ENCODE data around the gene SVBP.

DNA sequence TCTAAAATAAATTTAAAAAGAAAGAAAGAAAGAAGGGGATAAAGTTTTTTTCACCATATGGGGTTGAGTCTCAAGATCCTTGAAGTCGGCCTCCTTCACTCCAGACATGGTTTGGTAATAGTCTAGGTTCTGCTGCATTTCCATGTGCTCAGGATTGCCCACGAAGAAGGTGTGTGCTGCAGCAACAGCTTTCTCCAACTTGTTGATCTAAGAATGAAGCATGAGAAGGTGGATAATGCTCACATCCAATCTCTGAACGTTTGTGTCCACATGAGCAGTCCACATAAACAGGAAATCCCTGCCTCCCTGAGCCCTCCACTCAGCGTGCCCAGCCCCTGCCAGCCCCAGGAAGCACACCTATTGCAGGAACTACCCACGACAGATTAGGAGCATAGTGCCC is 54.9 kb downstream of the SVBP start:
- TF ChIP-seq, protein P1, sequence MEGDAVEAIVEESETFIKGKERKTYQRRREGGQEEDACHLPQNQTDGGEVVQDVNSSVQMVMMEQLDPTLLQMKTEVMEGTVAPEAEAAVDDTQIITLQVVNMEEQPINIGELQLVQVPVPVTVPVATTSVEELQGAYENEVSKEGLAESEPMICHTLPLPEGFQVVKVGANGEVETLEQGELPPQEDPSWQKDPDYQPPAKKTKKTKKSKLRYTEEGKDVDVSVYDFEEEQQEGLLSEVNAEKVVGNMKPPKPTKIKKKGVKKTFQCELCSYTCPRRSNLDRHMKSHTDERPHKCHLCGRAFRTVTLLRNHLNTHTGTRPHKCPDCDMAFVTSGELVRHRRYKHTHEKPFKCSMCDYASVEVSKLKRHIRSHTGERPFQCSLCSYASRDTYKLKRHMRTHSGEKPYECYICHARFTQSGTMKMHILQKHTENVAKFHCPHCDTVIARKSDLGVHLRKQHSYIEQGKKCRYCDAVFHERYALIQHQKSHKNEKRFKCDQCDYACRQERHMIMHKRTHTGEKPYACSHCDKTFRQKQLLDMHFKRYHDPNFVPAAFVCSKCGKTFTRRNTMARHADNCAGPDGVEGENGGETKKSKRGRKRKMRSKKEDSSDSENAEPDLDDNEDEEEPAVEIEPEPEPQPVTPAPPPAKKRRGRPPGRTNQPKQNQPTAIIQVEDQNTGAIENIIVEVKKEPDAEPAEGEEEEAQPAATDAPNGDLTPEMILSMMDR (IDR thresholded peaks at IDR 0.05; ENCODE audit: low read depth, low read length, missing input control) = no peak
- TF ChIP-seq GABPA (IDR thresholded peaks at IDR 0.05 in 1 of 2, conservative IDR thresholded peaks at IDR 0.05 in 1 of 2) (no peak), FOXA1 (IDR thresholded peaks at IDR 0.05) (no peak), JUND (IDR thresholded peaks at IDR 0.05) (no peak), EGR1 (IDR thresholded peaks at IDR 0.05; ENCODE audit: low read depth in 2 of 2) (no peak), HNF4G (IDR thresholded peaks at IDR 0.05) (no peak), TAF1 (conservative IDR thresholded peaks at IDR 0.05) (no peak), YY1 (IDR thresholded peaks at IDR 0.05) (no peak), HNF4A (conservative IDR thresholded peaks at IDR 0.05) (no peak)
- TF ChIP-seq, protein P2, sequence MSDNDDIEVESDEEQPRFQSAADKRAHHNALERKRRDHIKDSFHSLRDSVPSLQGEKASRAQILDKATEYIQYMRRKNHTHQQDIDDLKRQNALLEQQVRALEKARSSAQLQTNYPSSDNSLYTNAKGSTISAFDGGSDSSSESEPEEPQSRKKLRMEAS (IDR thresholded peaks at IDR 0.05) = no peak
- TF ChIP-seq, protein P3, sequence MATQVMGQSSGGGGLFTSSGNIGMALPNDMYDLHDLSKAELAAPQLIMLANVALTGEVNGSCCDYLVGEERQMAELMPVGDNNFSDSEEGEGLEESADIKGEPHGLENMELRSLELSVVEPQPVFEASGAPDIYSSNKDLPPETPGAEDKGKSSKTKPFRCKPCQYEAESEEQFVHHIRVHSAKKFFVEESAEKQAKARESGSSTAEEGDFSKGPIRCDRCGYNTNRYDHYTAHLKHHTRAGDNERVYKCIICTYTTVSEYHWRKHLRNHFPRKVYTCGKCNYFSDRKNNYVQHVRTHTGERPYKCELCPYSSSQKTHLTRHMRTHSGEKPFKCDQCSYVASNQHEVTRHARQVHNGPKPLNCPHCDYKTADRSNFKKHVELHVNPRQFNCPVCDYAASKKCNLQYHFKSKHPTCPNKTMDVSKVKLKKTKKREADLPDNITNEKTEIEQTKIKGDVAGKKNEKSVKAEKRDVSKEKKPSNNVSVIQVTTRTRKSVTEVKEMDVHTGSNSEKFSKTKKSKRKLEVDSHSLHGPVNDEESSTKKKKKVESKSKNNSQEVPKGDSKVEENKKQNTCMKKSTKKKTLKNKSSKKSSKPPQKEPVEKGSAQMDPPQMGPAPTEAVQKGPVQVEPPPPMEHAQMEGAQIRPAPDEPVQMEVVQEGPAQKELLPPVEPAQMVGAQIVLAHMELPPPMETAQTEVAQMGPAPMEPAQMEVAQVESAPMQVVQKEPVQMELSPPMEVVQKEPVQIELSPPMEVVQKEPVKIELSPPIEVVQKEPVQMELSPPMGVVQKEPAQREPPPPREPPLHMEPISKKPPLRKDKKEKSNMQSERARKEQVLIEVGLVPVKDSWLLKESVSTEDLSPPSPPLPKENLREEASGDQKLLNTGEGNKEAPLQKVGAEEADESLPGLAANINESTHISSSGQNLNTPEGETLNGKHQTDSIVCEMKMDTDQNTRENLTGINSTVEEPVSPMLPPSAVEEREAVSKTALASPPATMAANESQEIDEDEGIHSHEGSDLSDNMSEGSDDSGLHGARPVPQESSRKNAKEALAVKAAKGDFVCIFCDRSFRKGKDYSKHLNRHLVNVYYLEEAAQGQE (IDR thresholded peaks at IDR 0.05) = no peak
